HG02943 (cell line): ENCODE results near the gene GATB.

ENCODE experiments used
- ATAC-seq: cut with Tn5 transposase; IDR thresholded peaks from one replicate; pipeline ENCODE4 v1.9.1; 2021; ENCODE audit warnings: mild to moderate bottlenecking, low read depth, moderate library complexity; ENCODE audit not compliant: unreplicated experiment

The GATB gene

DNA sequence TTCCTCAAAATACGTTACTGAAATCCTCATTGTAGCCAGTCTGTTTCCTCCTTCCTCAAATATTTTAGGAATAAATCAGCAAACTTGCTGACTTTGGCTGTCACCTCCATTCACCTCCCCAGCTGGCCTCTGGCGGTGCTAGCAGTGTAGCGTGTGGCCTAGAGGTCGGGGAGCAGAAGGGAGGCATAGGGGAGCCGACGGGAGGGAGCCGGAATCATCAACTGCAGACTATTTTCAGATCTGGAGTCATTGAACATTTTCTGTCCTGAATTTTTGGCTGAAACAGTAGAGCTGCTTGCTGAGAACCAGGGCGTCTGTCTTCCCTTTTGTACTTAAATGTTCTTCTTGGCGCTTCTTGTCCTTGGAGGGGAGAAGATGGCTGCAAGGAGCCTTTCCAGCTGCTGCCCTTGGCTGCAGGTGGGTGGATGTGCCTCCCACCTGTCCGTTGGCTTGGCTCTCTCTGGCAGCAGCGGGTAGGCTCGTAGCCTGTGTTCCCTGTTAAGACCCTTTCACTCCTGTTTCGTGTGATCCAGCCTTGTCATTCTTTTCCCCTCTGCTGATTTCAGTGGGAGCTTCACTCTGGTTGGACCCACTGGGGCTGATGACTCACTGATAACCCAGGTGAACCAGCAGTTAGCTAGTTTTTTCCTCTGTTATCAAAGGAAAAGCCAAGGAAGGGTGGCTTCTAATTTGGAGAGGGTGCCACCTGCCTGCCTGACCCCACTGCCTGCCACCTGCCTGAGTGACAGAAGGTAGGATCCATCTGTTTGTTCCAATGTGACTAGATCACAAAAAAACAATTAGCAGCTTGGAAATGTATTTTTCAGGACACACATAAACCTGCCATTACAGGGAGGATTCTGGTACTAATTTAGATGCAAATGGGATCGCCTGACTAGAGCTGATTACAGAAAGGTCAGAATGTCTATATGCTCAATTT lies 135.9 kb downstream of the GATB start:
- no peak for ATAC-seq
